Measurements from ENCODE around the gene TH.

TH gene

DNA sequence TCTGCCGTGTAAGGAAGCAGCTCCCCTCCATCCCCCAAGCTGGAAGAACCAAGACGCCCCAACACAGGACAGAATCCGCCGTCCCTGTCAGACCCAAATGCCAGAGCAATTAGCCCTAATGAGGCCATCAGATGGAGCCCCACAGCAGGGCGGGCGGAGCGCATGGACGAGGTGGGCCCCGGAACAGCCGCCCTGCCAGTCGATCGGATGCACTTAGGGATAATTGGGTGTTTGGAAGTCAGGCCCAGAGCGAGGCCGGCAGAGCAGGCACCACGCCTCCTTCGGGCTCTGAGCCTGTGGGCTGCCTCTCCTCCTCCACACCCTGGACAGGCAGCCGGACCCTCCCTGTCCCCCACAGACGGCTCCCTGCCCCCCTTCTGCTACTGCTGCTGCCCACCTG lies 5.5 kb upstream of the TH start:
- no peak for DNase-seq

DNA sequence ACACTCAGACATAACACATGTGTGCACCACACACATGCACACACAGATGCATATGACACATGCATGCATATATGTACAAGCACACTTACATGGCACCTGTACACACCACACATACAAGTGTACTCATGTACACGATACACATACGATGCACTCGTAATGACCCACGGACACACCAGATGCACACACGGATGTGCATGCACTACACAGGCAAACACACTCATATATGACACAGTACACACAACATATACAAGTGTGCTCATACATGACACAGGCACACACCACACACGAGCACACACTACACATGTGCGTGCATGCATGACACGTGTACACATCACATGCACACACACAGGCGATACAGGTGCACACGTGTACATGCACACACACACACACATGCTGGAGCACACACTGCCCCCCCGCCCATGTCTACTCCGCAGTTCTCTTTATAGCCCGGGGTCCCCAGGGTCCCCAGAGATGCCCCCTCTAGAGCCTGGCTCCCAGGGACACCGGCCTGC lies 4.8 kb upstream of the TH start:
- DNase-seq: no peak

DNA sequence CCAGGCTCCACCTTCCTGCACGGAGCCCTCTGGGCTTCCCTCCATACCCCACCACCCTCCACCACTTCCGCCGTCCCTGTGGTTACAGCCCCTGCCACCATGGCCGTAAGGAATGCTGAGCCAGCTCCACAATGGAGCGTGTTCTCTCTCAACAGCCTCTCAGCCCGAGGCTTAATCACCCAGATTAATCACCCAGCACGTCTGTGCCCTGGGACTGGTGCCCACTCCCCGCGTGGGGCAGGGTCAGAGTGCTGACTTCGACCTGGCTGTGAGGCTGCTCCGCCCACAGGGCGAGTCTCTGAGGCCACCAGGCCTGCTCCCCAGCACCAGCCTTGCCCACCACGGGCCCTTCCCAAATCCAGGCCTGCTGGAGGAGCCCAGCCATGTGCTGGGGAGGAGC lies 4.0 kb upstream of the TH start:
- no peak for DNase-seq

DNA sequence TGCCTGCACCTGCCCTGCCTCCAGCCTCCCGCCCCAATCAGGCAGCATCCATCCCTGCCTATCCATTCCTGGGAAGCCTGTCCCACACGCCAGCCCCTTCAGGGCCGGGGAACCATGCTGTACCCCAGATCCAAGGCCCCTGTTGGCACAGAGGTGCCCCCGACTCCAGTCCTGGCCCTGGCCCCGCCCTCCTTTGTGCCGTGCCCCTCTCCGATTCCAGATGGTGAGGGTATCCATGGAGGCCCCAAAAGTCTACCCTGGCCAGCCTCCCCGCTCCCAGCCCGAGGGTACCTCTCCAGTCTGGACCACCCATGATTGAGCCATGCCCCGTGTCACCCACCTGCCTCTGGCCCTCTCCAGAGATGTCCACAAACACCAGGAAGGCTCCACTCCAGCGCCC lies 2.7 kb upstream of the TH start:
- DNase-seq: no peak

DNA sequence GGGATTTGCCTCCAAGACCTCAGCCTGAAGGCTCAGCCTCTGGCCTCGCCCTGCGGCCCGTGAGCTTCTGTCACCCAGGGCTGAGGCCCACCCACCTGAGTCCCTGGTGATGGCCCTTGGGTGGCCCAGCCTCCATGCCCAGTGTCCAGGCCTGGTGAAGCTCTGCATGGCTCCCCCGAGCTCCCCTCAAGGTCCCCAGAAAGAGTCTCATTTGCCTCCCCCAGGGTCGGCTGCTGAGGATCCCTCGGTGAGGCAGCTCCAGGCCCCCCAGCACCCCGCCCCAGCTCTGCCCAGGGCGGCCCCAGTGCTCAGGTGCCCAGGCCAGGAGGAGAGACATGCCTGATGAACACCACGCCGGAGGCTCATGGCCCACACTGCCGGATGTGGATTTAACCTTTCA lies 2.1 kb upstream of the TH start:
- no peak for DNase-seq

DNA sequence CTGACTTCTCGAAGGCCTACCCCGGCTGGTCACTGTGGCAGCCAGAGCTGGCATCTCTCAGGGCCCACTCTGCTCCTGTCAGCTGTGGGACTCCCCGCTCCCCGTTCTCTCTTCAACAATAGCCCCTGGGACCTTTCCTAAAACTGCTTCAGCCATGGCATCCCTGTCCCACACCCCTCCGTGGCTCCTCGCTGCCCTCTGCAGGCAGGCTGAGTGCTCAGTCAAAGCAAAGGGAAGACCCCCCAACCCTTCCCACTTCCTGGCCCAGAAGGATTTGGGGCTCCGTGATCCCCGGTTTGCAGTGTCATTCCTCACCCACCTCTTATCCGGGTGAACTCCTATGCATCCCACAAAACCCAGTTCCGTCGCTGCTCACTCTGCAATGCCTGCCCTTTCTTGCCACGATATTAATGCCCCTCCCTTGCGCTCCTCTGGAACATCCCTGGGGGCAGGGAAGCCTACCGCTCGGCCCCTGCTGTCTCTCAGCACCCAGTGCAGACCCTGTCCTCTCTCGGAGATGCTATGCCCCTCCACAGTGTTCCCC lies 1.6 kb upstream of the TH start:
- no peak for DNase-seq

DNA sequence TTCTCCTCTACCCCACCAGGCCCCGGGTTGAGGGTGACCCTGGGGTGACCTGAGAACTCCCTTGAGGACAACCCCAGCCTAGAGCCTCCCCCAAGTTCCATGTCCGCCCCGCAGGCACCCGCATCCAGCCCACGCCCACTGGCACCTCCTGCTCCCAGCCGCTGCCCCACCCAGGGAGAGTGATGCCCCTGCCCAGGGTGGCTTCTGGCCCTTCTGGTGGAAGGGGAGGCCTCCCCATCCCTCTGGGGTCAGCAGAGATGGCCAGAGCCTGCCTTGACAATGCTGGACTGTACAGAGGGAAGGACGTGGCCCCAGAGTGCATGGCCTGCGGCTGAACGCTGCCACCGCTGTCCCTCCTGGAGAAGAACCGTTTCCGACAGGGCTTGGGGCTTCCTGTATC lies 1.1 kb upstream of the TH start:
- no peak for DNase-seq

DNA sequence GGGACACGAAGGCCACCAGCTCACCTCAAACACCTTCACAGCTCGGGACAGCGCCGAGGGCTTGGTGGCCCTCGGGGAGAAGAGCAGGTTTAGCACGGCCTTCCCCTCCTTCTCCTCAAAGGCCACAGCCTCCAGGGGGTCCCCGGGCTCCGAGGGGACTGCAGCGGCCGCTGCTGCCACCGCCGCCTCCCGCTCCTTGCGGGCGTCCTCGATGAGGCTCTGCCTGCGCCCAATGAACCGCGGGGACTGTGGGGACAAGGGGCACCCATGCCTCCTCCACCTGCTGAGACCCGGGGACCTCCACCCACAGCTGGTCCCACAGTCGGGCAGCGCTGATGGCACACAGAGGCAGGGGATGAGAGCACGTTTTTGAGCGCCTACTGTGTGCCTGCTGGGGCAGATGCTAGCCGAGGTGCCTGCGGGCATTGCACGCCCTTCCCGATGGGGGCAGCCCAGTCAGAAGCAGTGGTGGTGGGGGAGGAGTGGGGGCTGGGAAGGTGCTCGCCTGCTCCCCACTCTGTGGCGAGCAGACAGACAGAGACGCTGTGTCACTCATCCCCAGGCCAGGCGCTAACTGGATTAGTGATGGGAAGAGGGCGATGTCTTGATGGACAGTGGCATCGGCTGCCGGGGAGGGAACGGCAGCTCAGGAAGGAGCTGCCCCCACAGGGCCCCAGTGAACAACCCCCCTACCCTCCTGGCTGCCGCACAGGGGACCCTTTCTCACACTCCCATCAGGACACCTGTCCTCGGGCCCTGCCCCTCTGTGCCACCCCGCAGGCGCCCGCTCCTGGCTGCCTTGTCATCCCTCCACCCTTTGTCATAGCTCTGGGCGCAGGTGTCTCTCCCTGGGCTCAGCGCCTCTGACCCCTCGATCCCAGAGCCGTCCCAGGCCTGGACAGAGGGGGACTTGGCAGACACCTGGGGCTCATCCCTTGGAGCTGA lies 1.7 kb downstream of the TH start:
- DNase-seq: no peak

DNA sequence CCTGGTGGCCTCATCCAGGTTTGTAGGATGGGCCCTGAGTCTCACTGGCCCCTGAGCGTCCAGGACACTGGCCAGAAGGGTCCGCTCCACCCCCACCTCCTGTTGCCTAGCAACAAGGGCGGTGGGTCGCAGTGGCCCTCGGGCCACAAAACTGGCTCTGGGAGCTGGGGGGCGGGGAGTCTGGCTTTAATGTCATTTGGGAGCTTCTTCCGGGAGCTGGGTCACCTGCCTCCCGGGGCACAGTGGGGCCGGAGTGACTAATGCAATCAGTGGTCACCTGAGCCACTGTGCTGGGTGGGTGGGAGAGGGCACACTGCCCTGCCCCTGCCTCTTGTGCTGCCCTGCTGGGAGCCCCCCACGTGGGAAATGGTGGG lies 2.6 kb downstream of the TH start:
- DNase-seq: no peak

DNA sequence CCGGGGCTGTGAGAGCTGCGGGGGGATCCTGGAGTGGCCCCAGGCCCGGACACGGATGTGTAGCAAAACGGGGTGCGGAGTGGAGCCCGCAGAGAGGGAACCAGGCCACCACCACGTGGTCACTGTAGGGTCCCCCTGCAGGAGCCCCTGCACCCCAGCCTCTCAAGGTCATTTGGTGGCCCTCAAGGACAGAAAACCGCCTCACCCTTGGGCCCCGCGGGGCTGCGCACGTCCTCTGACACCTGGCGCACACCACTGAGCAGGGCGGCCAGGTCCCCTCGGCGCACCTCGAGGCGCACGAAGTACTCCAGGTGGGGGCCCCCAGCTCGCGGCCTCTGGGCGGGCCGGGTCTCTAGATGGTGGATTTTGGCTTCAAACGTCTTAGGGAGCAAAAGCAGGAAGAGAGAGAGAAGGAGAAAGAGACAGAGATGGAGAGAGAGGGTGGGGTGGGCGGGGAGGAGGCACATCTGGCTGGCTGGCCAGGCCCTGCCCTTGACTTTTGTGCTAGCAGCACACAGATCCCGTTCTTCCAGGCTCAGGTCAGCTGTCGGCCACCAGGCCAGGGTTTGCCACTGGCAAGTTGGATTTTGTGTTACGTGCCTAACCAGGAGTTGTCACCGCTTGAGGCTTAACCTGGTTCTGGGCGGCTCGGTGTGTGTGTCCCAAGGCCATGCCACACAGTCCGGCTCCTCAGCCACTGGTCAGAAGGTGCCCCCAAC lies 3.2 kb downstream of the TH start:
- DNase-seq: no peak

DNA sequence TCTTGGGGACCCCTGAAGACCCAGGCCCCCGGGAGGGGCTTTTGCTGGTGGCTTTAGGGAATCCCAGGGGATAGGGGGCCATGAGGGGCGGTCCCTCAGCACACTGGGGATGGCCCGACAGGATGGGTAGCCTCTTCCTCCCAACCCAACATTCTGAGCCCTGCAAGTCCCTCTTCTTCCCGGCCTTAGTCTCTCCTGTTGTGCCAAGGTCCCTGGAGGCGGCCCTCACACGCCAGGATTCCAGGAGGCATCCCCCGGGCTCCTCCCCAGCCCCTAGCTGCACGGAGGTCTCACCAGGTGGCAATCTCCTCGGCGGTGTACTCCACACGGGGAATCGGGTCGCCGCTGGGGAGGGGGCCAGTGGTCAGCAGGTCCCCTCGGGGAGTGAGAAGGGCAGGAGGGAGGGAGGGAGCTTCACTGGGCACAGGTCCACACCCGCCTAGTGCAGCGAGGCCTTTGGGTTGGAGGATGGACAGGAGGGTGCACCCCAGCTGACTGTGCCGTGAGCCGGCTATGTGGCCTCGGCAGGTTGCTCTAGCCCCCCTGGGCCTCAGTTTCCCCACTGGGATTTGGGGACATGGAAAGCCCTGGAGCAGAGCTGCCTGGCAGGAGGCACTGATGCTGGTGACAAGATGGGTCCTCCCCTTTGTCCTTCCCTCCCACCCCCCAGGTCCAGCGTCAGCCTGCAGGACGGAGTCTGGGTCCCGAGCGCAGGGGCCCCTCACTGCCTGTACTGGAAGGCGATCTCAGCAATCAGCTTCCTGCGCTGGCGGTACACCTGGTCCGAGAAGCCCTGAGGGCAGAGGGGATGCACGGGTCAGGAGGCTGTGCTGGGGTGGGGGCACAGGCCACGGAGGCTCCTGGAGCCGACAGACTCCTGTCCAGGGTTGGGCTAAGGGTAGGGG lies 4.2 kb downstream of the TH start:
- no peak for DNase-seq

DNA sequence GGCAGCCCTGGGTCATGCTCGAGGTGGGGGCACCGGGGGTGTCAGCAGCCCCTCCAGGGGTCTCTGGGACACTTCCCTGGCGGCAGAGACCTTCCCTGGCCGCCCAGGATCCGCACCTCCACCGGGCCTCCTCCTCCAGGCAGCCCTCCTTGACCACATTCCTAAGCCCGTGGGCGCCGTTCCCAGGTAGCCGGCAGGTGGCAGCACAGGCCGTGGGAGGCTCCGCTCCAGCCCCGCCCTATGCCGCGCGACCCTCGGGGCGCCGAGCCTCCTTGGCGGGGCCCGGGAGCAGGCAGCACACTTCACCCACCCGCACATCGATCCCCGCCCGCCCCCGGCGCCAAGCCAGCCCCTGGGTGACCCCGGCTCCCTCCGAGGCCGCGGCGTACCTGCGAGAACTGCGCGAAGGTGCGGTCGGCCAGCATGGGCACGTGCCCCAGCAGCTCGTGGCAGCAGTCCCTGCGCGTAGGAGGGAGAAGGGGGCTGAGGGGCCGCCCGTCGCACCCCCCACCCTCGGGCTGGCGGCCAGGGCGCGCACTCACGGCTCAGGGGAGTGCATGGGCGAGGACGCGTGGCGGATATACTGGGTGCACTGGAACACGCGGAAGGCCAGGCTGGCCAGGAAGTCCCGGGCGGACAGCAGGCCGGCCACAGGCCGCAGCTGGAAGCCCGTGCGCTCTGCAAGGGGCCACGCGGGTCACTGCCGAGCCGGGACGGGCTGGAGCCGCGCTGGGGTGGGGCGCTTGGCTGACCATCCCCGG lies 5.3 kb downstream of the TH start:
- peak; percentile 35 for DNase-seq

DNA sequence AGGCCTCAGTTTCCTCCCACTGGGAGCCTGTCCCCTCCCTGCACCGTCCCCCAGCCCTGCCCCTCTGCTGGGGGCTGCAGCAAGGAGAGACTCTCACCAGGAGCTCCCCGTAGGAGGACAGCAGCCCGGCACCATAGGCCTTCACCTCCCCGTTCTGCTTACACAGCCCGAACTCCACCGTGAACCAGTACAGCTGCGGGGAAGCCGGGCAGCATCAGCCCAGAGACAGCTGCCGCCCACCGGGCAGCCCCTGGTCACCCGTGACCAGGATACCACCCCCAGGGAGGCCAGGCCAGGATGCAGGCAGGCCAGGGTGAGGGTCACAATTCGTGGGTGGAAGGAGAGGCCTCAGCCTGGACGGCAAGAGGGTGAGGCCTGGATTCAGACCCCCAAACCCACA lies 6.0 kb downstream of the TH start:
- no peak for DNase-seq

DNA sequence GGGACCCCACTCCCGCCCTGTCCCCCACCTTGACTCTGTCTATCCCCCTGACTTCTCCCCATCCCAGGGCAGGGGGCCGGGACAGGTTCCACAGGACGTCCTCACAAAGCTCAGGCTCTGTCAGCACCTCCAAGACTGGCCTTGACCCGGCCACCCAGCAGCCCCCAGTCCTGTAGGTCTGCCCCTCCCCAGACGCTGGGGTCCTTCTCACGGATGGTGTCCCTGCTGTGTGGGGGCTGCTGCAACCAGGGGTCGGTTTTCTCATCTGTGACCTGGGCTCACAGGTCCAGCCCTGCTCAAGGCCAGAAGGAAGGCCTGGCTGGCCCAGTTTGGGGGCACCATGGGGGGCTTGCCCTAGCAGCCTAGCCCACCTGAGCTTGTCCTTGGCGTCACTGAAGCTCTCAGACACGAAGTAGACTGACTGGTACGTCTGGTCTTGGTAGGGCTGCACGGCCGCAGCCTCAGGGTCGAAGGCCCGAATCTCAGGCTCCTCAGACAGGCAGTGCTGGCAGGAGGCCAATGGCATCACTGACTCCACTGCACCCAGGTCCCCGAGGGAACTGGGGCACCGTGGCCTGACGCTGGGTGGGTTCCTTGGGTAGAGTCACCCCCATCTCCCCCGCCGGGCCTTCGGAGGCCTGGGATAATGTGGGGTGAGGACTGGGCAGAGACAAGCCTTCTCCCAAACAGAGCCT lies 6.6 kb downstream of the TH start:
- DNase-seq: no peak

DNA sequence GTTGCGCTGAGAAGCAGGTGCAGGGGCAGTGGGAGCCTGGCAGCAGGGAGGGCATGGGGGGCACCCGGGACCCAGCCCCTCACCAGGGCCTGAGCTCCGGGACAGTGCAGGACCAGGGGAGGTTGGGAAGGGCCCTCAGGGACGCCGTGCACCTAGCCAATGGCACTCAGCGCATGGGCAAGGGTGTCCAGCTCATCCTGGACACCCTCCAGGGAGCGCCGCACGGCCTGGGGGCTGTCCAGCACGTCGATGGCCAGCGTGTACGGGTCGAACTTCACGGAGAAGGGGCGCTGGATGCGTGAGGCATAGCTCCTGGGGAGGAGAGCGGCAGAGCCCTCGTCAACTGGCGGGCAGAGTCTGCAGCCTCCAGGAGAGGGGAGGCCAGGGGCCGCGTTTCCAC lies 7.5 kb downstream of the TH start:
- DNase-seq: no peak

DNA sequence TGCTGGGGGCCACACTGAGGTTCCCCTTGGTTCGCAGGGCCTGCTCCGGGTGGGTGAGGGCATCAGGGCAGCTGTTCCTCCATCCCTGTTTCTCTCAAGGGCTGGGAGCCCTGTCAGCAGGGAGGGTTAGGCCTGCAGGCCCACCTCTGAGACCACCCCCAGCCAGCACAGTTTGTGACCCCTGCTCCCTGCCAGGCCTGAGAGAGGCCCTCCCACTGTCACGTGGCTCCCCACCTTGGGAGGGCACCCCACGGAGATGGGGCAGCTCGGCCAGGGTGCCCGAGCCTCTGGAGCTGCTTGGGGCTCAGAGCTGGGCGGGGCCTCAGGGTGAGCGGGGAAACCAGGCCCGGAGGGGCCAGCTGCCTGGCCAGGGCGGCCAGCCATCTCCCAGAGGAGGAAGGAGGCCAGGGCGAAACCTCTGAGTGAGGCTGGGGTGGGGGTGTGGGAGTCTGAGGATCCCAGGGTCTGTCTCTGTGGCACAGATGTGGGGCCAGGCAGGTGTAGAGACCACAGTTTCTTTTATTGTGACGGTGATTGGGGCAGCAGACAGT lies 8.1 kb downstream of the TH start:
- DNase-seq: no peak

DNA sequence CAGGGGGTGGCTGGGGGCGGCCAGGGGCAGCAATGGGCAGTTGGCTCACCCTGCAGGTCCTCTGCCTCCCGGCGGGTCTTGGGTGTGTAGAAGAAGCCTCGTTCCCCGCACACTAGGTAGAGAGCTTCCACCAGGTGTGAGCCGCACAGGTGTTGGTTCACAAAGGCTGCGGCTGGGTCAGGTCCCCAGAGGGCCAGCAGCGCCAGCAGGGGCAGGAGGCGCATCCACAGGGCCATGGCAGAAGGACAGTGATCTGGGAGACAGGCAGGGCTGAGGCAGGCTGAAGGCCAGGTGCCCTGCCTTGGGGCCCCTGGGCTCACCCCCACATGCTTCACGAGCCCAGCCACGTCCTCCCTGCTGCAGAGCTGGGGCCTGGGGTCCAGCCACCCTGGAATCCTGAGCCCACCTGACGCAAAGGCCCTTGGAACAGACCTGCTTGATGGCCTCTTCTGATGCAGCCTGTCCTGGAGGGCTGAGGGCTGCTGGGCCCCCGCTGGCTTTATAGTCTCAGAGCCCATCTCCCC lies 10.8 kb downstream of the TH start, which contains the start of gene INS:
Gene INS, minus strand, starts transcription at position 474 of the 524 bp plus-strand sequence. Its CDS starts 238 bp downstream, at position 236.
- no peak for DNase-seq

DNA sequence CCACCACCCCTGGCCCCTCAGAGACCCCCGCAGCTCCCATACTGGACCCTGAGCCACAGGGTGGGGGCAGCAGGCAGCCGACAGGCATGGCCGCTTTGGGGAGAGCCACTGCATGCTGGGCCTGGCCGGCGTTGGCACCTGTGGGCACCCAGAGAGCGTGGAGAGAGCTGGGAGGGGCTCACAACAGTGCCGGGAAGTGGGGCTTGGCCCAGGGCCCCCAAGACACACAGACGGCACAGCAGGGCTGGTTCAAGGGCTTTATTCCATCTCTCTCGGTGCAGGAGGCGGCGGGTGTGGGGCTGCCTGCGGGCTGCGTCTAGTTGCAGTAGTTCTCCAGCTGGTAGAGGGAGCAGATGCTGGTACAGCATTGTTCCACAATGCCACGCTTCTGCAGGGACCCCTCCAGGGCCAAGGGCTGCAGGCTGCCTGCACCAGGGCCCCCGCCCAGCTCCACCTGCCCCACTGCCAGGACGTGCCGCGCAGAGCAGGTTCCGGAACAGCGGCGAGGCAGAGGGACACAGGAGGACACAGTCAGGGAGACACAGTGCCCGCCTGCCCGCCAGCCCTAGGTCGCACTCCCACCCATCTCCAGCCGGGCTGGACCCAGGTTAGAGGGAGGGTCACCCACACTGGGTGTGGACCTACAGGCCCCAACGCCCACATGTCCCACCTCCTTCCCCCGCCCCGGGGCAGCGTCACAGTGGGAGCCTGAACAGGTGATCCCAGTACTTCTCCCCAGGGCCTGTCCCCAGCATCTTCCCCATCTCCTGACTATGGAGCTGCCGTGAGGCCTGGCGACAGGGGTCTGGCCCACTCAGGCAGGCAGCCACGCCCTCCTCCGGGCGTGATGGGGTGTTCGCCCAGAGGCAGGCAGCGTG lies 11.8 kb downstream of the TH start:
- no peak for DNase-seq

DNA sequence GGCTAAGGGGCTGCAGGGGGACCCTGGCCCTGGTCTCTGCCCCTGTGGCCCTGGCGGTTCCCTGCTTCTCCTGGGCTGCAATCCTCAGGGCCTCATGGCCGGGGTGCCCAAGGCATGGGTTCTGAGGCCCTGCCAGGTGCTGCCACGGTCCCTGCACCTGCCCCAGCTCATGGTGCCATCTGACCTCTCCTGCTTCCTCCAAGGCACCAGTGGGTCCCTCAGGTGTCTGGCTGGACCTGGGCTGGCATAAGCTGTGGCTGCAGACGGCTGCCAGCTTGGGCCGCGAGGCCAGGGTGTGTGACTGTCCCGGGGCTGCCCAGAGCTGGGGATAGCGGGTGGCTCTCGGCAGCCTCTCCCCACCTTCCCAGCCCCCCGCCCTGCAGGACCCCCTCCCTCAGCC lies 12.6 kb downstream of the TH start:
- DNase-seq: no peak

DNA sequence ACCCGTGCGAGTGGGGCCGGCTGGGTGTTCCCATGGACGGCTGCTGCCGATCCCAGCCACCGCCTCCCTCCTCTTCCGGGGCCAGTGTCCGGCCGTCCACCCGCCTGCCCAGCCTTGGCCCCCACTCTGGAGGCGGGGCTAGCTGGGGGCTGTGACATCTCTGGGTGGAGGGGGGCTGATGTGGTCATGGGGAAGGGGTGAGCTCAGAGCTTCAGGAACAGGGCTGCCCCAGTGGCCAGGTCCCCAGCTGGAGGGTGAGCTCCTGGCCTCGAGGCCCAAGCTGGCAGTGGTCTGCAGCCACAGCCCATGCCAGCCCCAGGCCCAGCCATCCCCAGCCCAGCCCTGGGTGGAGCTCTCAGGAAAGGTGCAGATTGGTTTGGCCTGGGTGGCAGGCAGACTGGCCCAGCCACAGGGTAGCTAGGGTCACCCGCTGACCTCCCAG lies 13.3 kb downstream of the TH start:
- DNase-seq: no peak
